ENCODE data around the gene LDAF1. TPM values are rescaled to one million over a fixed set of nuclear protein-coding genes. Genes with fewer than 3 reads are reported as not detected.
"Not testable (repeated sequence)": the region's sequence is repeated elsewhere in the genome, so short reads cannot be mapped to it uniquely, and the experiment has no call there.

Gene LDAF1
- polyA plus RNA-seq (2013, experiment 1 of 2), result 8.9 TPM
- polyA plus RNA-seq (2013, experiment 2 of 2), result 8.9 TPM

GRCh38 chr16:21158208-21159110 lies at the start of gene LDAF1:
TSS of gene LDAF1 (plus strand) at chr16:21158674. CDS start at chr16:21161183, 2,509 bp downstream.
- Histone ChIP-seq H3K56ac (ENCODE audit: low read length) (peak within 1 kb of the TSS; percentile 91), H3K36me3 (ENCODE audit: control insufficient read depth, insufficient read depth, low read length) (peaks cover 3% of the 10 kb centered on the region), H3K9ac (ENCODE audit: low read length) (peak within 1 kb of the TSS; percentile 84), H3K23ac (ENCODE audit: low read length) (no peak within 1 kb of the TSS), H3K4me2 (ENCODE audit: low read length) (peak within 1 kb of the TSS; percentile 93), H3K79me2 (ENCODE audit: control insufficient read depth, insufficient read depth, low read length) (no peaks in the 10 kb centered on the region), H3K4me3 (ENCODE audit: low read length) (peak within 1 kb of the TSS; percentile 74), H4K5ac (ENCODE audit: low read length) (no peak within 1 kb of the TSS), H3K79me1 (ENCODE audit: low read length) (peaks cover 1% of the 10 kb centered on the region), H4K8ac (ENCODE audit: low read depth, low read length) (no peak within 1 kb of the TSS), H3K27me3 (ENCODE audit: insufficient read depth, low read length, poor library complexity) (no peaks in the 10 kb centered on the region), H2BK15ac (replicated peaks; ENCODE audit: low read depth) (no peak within 1 kb of the TSS), H2AK5ac (ENCODE audit: low read length) (no peak within 1 kb of the TSS), H3K18ac (ENCODE audit: low read length) (peak within 1 kb of the TSS; percentile 13), H2BK120ac (ENCODE audit: low read depth, low read length) (no peak within 1 kb of the TSS), H3K27ac (ENCODE audit: low read depth, low read length) (no peak within 1 kb of the TSS), H2BK5ac (ENCODE audit: low read length) (peak within 1 kb of the TSS; percentile 9), H3K4ac (ENCODE audit: low read depth, low read length) (no peak within 1 kb of the TSS), H3K4me1 (ENCODE audit: control insufficient read depth, low read depth, low read length) (no peaks in the 10 kb centered on the region)
- peak; percentile 88 for DNase-seq
- no CpG with 5 or more reads among the region's 59 CpGs for WGBS (ENCODE audit: extremely low coverage, insufficient coverage, low lambda C conversion rate)

GRCh38 chr16:21115551-21115950 lies 42.9 kb upstream of the LDAF1 start:
- H3K79me2 ChIP-seq (ENCODE audit: control insufficient read depth, insufficient read depth, low read length); H2BK120ac ChIP-seq (ENCODE audit: low read depth, low read length); H3K27ac ChIP-seq (ENCODE audit: low read depth, low read length); H3K4ac ChIP-seq (ENCODE audit: low read depth, low read length); H3K4me1 ChIP-seq (ENCODE audit: control insufficient read depth, low read depth, low read length); H3K23ac ChIP-seq (ENCODE audit: low read length); DNase-seq; H3K4me3 ChIP-seq (ENCODE audit: low read length); H3K18ac ChIP-seq (ENCODE audit: low read length); H3K9ac ChIP-seq (ENCODE audit: low read length); H3K27me3 ChIP-seq (ENCODE audit: insufficient read depth, low read length, poor library complexity); H2BK5ac ChIP-seq (ENCODE audit: low read length); H2AK5ac ChIP-seq (ENCODE audit: low read length); H4K5ac ChIP-seq (ENCODE audit: low read length); H3K79me1 ChIP-seq (ENCODE audit: low read length); H3K56ac ChIP-seq (ENCODE audit: low read length); H3K36me3 ChIP-seq (ENCODE audit: control insufficient read depth, insufficient read depth, low read length); H2BK15ac ChIP-seq (replicated peaks; ENCODE audit: low read depth); H4K8ac ChIP-seq (ENCODE audit: low read depth, low read length); H3K4me2 ChIP-seq (ENCODE audit: low read length): not testable (repeated sequence)
- no CpG with 5 or more reads among the region's 4 CpGs for WGBS (ENCODE audit: extremely low coverage, insufficient coverage, low lambda C conversion rate)

DNA sequence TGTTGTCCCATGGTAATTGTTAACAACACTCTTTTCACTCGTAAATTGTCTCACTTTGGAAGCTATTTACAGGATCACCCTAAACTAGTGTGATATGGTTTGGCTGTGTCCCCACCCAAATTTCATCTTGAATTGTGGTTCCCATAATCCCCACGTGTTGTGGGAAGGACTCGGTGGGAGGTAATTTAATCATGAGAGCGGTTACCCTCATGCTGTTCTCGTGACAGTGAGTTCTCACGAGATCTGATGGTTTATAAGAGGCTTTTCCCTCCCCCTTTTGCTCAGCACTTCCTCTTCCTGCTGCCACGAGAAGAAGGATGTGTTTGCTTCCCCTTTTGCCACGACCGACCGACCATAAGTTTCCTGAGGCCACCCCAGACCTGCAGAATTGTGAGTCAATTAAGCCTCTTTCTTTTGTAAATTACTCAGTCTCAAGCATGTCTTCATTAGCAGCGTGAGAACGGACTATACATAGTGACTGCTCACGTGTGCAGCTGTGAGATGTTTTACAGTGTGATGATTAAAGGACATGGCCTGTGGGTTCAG lies 42.3 kb upstream of the LDAF1 start:
- H3K4me3 ChIP-seq (ENCODE audit: low read length), result no peak overlapping the region
- DNase-seq, result peak; percentile 32

GRCh38 chr16:21117567-21117966 lies 40.9 kb upstream of the LDAF1 start:
- no CpG with 5 or more reads among the region's 4 CpGs for WGBS (ENCODE audit: extremely low coverage, insufficient coverage, low lambda C conversion rate)
- Histone ChIP-seq H3K4ac (ENCODE audit: low read depth, low read length) (no peak overlapping the region), H3K18ac (ENCODE audit: low read length) (no peak overlapping the region), H3K36me3 (ENCODE audit: control insufficient read depth, insufficient read depth, low read length) (no peaks in the 10 kb centered on the region), H3K27ac (ENCODE audit: low read depth, low read length) (no peak overlapping the region), H2BK15ac (replicated peaks; ENCODE audit: low read depth) (no peak overlapping the region), H3K23ac (ENCODE audit: low read length) (no peak overlapping the region), H3K56ac (ENCODE audit: low read length) (no peak overlapping the region), H4K5ac (ENCODE audit: low read length) (no peak overlapping the region), H3K4me1 (ENCODE audit: control insufficient read depth, low read depth, low read length) (no peaks in the 10 kb centered on the region), H3K27me3 (ENCODE audit: insufficient read depth, low read length, poor library complexity) (no peaks in the 10 kb centered on the region), H3K79me2 (ENCODE audit: control insufficient read depth, insufficient read depth, low read length) (no peaks in the 10 kb centered on the region), H3K79me1 (ENCODE audit: low read length) (no peaks in the 10 kb centered on the region), H2AK5ac (ENCODE audit: low read length) (no peak overlapping the region), H2BK5ac (ENCODE audit: low read length) (no peak overlapping the region), H3K9ac (ENCODE audit: low read length) (no peak overlapping the region), H3K4me2 (ENCODE audit: low read length) (no peak overlapping the region), H2BK120ac (ENCODE audit: low read depth, low read length) (no peak overlapping the region), H4K8ac (ENCODE audit: low read depth, low read length) (no peak overlapping the region), H3K4me3 (ENCODE audit: low read length) (no peak overlapping the region)
- DNase-seq, result no peak

More for the DNA sequence above, 42.3 kb upstream of the LDAF1 start:
- Histone ChIP-seq H4K5ac (ENCODE audit: low read length) (no peak overlapping the region), H2BK15ac (replicated peaks; ENCODE audit: low read depth) (no peak overlapping the region), H3K4me2 (ENCODE audit: low read length) (no peak overlapping the region), H3K4ac (ENCODE audit: low read depth, low read length) (no peak overlapping the region), H3K4me1 (ENCODE audit: control insufficient read depth, low read depth, low read length) (no peaks in the 10 kb centered on the region), H4K8ac (ENCODE audit: low read depth, low read length) (no peak overlapping the region), H3K27me3 (ENCODE audit: insufficient read depth, low read length, poor library complexity) (no peaks in the 10 kb centered on the region), H3K27ac (ENCODE audit: low read depth, low read length) (no peak overlapping the region), H3K79me1 (ENCODE audit: low read length) (no peaks in the 10 kb centered on the region), H3K9ac (ENCODE audit: low read length) (no peak overlapping the region), H3K18ac (ENCODE audit: low read length) (no peak overlapping the region), H3K79me2 (ENCODE audit: control insufficient read depth, insufficient read depth, low read length) (no peaks in the 10 kb centered on the region), H2BK120ac (ENCODE audit: low read depth, low read length) (no peak overlapping the region), H3K36me3 (ENCODE audit: control insufficient read depth, insufficient read depth, low read length) (no peaks in the 10 kb centered on the region), H2BK5ac (ENCODE audit: low read length) (no peak overlapping the region), H3K23ac (ENCODE audit: low read length) (no peak overlapping the region), H3K56ac (ENCODE audit: low read length) (no peak overlapping the region), H2AK5ac (ENCODE audit: low read length) (no peak overlapping the region)
- WGBS (ENCODE audit: extremely low coverage, insufficient coverage, low lambda C conversion rate), result no CpG with 5 or more reads among the region's 13 CpGs

GRCh38 chr16:21120976-21121520 lies 37.4 kb upstream of the LDAF1 start:
- H3K4ac ChIP-seq (ENCODE audit: low read depth, low read length), result no peak overlapping the region
- WGBS (ENCODE audit: extremely low coverage, insufficient coverage, low lambda C conversion rate), result no CpG with 5 or more reads among the region's 2 CpGs

More at GRCh38 chr16:21120976-21121520, 37.4 kb upstream of the LDAF1 start:
- Histone ChIP-seq H3K23ac (ENCODE audit: low read length) (no peak overlapping the region), H3K56ac (ENCODE audit: low read length) (no peak overlapping the region), H2BK15ac (replicated peaks; ENCODE audit: low read depth) (no peak overlapping the region), H3K36me3 (ENCODE audit: control insufficient read depth, insufficient read depth, low read length) (no peaks in the 10 kb centered on the region), H3K4me1 (ENCODE audit: control insufficient read depth, low read depth, low read length) (no peaks in the 10 kb centered on the region), H3K4me2 (ENCODE audit: low read length) (no peak overlapping the region), H3K9ac (ENCODE audit: low read length) (no peak overlapping the region), H2BK5ac (ENCODE audit: low read length) (no peak overlapping the region), H2AK5ac (ENCODE audit: low read length) (no peak overlapping the region), H4K8ac (ENCODE audit: low read depth, low read length) (no peak overlapping the region), H3K79me1 (ENCODE audit: low read length) (no peaks in the 10 kb centered on the region), H3K27me3 (ENCODE audit: insufficient read depth, low read length, poor library complexity) (no peaks in the 10 kb centered on the region), H3K27ac (ENCODE audit: low read depth, low read length) (no peak overlapping the region), H3K4me3 (ENCODE audit: low read length) (no peak overlapping the region), H3K79me2 (ENCODE audit: control insufficient read depth, insufficient read depth, low read length) (no peaks in the 10 kb centered on the region), H2BK120ac (ENCODE audit: low read depth, low read length) (no peak overlapping the region), H3K18ac (ENCODE audit: low read length) (no peak overlapping the region), H4K5ac (ENCODE audit: low read length) (no peak overlapping the region)
- no peak for DNase-seq
